Astrocyte (in vitro differentiated cells and primary cell): ENCODE measurements around the gene CCL21.

ENCODE experiments used
- EZH2 ChIP-seq: IDR thresholded peaks from 2 replicates; pipeline ENCODE4 v1.6.1; 2012; ENCODE audit warnings: mild to moderate bottlenecking, low read length, inconsistent platforms; ENCODE audit not compliant: insufficient read depth
- TF ChIP-seq, protein P1 (sequence below): IDR thresholded peaks from 2 replicates; pipeline ENCODE4 v1.5.1; 2011; ENCODE audit warnings: low read depth, mild to moderate bottlenecking, inconsistent platforms, low read length, moderate library complexity; ENCODE audit not compliant: insufficient read depth

DNA sequence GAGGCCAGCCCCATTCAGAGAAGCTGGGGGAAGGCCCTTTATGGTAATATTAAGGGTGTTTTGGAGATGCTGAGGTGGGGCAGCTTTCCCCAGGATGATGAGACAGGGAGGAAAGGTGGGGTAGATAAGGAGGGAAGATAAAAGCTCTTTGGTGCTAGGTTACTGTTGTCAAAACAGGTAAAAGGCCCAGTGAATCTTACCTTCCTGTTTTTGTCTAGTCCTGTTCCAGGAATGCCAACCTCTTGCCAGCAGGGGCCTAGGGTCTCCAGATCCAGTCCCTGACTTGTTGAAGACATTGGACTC is 46.7 kb downstream of the CCL21 start:
- TF ChIP-seq, protein P1, sequence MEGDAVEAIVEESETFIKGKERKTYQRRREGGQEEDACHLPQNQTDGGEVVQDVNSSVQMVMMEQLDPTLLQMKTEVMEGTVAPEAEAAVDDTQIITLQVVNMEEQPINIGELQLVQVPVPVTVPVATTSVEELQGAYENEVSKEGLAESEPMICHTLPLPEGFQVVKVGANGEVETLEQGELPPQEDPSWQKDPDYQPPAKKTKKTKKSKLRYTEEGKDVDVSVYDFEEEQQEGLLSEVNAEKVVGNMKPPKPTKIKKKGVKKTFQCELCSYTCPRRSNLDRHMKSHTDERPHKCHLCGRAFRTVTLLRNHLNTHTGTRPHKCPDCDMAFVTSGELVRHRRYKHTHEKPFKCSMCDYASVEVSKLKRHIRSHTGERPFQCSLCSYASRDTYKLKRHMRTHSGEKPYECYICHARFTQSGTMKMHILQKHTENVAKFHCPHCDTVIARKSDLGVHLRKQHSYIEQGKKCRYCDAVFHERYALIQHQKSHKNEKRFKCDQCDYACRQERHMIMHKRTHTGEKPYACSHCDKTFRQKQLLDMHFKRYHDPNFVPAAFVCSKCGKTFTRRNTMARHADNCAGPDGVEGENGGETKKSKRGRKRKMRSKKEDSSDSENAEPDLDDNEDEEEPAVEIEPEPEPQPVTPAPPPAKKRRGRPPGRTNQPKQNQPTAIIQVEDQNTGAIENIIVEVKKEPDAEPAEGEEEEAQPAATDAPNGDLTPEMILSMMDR = no peak
- no peak for TF ChIP-seq EZH2
